Esophagus muscularis mucosa (tissue), 3 donors: ENCODE measurements around the gene GRIA4.

ENCODE experiments used
- CTCF ChIP-seq, 3 experiments: fragments of 200-600 bp in 2 of 3; fragments of 450-650 bp in 1 of 3; sonication (generic) in 2 of 3; IDR thresholded peaks; one replicate each; pipeline ENCODE4 v1.5.1; 2017 to 2019; ENCODE audit warnings: antibody characterized with exemption in 3 of 3, mild to moderate bottlenecking in 2 of 3, moderate library complexity in 1 of 3
- EP300 ChIP-seq: sonication (generic); formaldehyde crosslinking; IDR thresholded peaks from one replicate; pipeline ENCODE4 v1.6.1; 2017; ENCODE audit warnings: antibody characterized with exemption

- TF ChIP-seq EP300 (no peak), CTCF (IDR thresholded peaks at IDR 0.05) (no peak)
Observed at GRCh38 chr11:106017093-106017492, 407.2 kb downstream of the GRIA4 start.
